Trophoblast cell (in vitro differentiated cells and primary cell): Measurements from ENCODE around the gene ARHGEF10L.

Source experiments
- DNase-seq, 2 donors: peaks; one replicate each; pipeline ENCODE4 v3.0.0-alpha.2; 2016
- H2AFZ ChIP-seq: 2 replicates; pipeline ENCODE4 v1.6.1; 2013; ENCODE audit warnings: low read length, moderate library complexity, mild to moderate bottlenecking; ENCODE audit not compliant: insufficient read depth, poor library complexity
- H2AK5ac ChIP-seq: 2 replicates; pipeline ENCODE4 v1.6.1; 2013; ENCODE audit warnings: mild to moderate bottlenecking, low read length
- H2BK120ac ChIP-seq: 2 replicates; pipeline ENCODE4 v1.6.1; 2013; ENCODE audit warnings: low read length, mild to moderate bottlenecking, moderate library complexity; ENCODE audit not compliant: insufficient read depth, poor library complexity
- H2BK12ac ChIP-seq: 2 replicates; pipeline ENCODE4 v1.6.1; 2013; ENCODE audit warnings: mild to moderate bottlenecking, low read length, moderate library complexity
- H2BK5ac ChIP-seq: 2 replicates; pipeline ENCODE4 v1.6.1; 2013; ENCODE audit warnings: low read length, low read depth, moderate library complexity, mild to moderate bottlenecking; ENCODE audit not compliant: poor library complexity
- H3K14ac ChIP-seq: 2 replicates; pipeline ENCODE4 v1.6.1; 2013; ENCODE audit warnings: mild to moderate bottlenecking, low read length
- H3K18ac ChIP-seq: 2 replicates; pipeline ENCODE4 v1.6.1; 2013; ENCODE audit warnings: mild to moderate bottlenecking, low read length
- H3K23ac ChIP-seq: 2 replicates; pipeline ENCODE4 v1.6.1; 2013; ENCODE audit warnings: low read length
- H3K27ac ChIP-seq: 2 replicates; pipeline ENCODE4 v1.5.1; 2013; ENCODE audit warnings: low read depth, mild to moderate bottlenecking, inconsistent platforms, low read length, moderate library complexity
- H3K27me3 ChIP-seq: 2 replicates; pipeline ENCODE4 v1.6.1; 2013; ENCODE audit warnings: inconsistent platforms, mild to moderate bottlenecking, low read length, moderate library complexity; ENCODE audit not compliant: insufficient read depth
- H3K36me3 ChIP-seq, 2 experiments: 1 replicate in 1 of 2; 2 replicates in 1 of 2; pipeline ENCODE4 v1.6.1; 2013; ENCODE audit warnings: low read length in 2 of 2, mild to moderate bottlenecking in 2 of 2, moderate library complexity in 1 of 2; ENCODE audit not compliant: insufficient read depth in 2 of 2, control insufficient read depth in 1 of 2
- H3K4ac ChIP-seq: 2 replicates; pipeline ENCODE4 v1.6.1; 2013; ENCODE audit warnings: low read depth, mild to moderate bottlenecking, low read length, moderate library complexity
- H3K4me1 ChIP-seq, 2 experiments: 1 replicate in 1 of 2; 2 replicates in 1 of 2; pipeline ENCODE4 v1.6.1; 2013; ENCODE audit warnings: low read length in 2 of 2, mild to moderate bottlenecking in 2 of 2, moderate library complexity in 1 of 2; ENCODE audit not compliant: insufficient read depth in 2 of 2, control insufficient read depth in 1 of 2
- H3K4me2 ChIP-seq: 2 replicates; pipeline ENCODE4 v1.6.1; 2013; ENCODE audit warnings: inconsistent platforms, mild to moderate bottlenecking, low read length, moderate library complexity
- H3K4me3 ChIP-seq: 2 replicates; pipeline ENCODE4 v1.5.1; 2013; ENCODE audit warnings: mild to moderate bottlenecking, low read depth, low read length, inconsistent platforms
- H3K79me1 ChIP-seq: one replicate; pipeline ENCODE4 v1.6.1; 2013; ENCODE audit warnings: low read length
- H3K79me2 ChIP-seq: 2 replicates; pipeline ENCODE4 v1.6.1; 2013; ENCODE audit warnings: low read length, mild to moderate bottlenecking; ENCODE audit not compliant: control insufficient read depth, insufficient read depth, poor library complexity
- H3K9ac ChIP-seq: 2 replicates; pipeline ENCODE4 v1.6.1; 2013; ENCODE audit warnings: mild to moderate bottlenecking, low read length
- H3K9me3 ChIP-seq: 2 replicates; pipeline ENCODE4 v1.6.1; 2013; ENCODE audit warnings: low read depth, mild to moderate bottlenecking, control low read depth, inconsistent platforms, low read length; ENCODE audit not compliant: insufficient read depth
- H4K12ac ChIP-seq: 2 replicates; pipeline ENCODE4 v1.6.1; 2013; ENCODE audit warnings: low read depth, mild to moderate bottlenecking, low read length, moderate library complexity
- H4K8ac ChIP-seq: 2 replicates; pipeline ENCODE4 v1.6.1; 2013; ENCODE audit warnings: low read depth, mild to moderate bottlenecking, low read length, moderate library complexity
- H4K91ac ChIP-seq: one replicate; pipeline ENCODE4 v1.6.1; 2013; ENCODE audit warnings: low read depth, mild to moderate bottlenecking, low read length, moderate library complexity
- WGBS: extraction: QIAGEN DNeasy Blood & Tissue Kit; methylation state at CpG from one replicate; pipeline ENCODE4 v1.1.7; 2013; ENCODE audit warnings: missing lambda C conversion rate; ENCODE audit not compliant: insufficient read length, insufficient coverage; ENCODE audit errors: extremely low coverage; 5-methylcytosine and 5-hydroxymethylcytosine counted together

The ARHGEF10L gene

DNA sequence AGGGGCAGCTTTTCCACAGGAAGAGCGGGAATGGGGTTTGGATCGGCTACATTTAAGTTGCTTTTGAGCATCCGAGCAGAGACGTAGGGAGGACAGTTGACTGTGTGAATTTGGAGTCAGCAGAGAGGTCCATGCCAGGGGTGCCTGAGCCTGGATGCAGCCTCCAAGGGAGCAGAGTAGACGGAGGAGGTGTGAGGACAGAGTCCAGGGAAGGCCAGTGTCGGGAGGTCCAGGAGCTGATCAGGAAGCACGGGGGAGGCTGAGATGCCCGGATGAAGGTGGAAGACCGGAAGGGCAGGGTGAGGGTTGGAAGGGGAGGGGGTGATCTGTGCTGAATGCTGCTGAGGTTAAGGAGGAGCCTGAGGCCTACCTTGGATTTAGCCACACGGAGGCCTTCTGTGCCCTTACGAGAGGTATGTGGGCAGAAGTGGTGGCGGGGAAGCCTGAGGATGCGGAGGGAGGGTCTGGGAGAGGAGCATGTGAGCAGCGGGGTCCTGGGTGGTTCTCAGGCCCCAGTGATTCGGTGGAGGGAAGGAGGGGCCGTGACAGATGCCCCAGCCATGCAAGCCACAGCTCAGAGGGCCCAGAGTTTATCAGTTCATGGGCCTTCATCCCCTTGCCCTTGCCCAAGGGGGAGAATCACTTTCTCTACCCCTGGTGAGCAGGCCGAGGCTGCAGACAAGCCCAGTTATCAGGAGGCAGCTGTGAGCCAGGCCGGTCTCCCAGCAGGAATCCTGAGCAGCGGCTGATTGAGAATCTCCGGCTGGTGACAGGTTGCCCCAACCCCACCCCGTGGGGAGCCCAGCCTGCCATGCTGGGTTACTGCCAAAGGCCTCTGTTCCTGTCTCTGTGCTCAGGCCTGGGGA lies 161.7 kb downstream of the ARHGEF10L start:
- no peak overlapping the region for H2BK5ac ChIP-seq
- H3K9me3 ChIP-seq, result no peaks in the 10 kb centered on the region
- H3K23ac ChIP-seq, result no peak overlapping the region
- H2AK5ac ChIP-seq, result no peak overlapping the region
- no peak overlapping the region for H4K91ac ChIP-seq
- no peaks in the 10 kb centered on the region for H3K27me3 ChIP-seq
- H2BK120ac ChIP-seq, result no peak overlapping the region
- DNase-seq, result no peak
- H3K36me3 ChIP-seq, result peaks cover 4 to 5% of the 10 kb centered on the region in 2 experiments
- no peak overlapping the region for H4K12ac ChIP-seq
- no CpG with 5 or more reads among the region's 21 CpGs for WGBS
- H3K4ac ChIP-seq, result no peak overlapping the region
- no peak overlapping the region for H2BK12ac ChIP-seq
- no peak overlapping the region for H3K27ac ChIP-seq
- H3K4me1 ChIP-seq, result peaks cover 0 to 4% of the 10 kb centered on the region in 2 experiments
- no peaks in the 10 kb centered on the region for H3K79me2 ChIP-seq
- H3K14ac ChIP-seq, result no peak overlapping the region
- H3K9ac ChIP-seq, result no peak overlapping the region
- H2AFZ ChIP-seq, result no peak overlapping the region
- no peak overlapping the region for H3K4me2 ChIP-seq
- no peak overlapping the region for H3K18ac ChIP-seq
- H3K4me3 ChIP-seq, result no peak overlapping the region
- H4K8ac ChIP-seq, result no peak overlapping the region
- no peaks in the 10 kb centered on the region for H3K79me1 ChIP-seq

DNA sequence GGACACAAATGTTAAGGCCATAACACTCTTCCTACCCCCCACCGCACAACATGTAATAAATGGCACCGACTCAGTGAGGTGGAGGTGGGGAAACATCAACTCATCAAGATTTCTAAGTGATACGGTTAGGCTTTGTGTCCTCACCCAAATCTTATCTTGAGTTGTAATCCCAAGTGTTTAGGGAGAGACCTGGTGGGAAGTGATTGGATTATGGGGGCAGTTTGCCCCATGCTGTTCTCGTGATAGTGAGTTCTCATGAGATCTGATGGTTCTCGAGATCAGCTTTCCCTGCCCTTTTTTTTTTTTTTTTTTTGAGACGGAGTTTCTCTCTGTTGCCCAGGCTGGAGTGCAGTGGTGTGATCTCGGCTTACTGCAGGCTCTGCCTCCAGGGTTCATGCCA lies 164.7 kb downstream of the ARHGEF10L start:
- Histone ChIP-seq H3K14ac (no peak overlapping the region), H3K4me3 (no peak overlapping the region), H3K9ac (no peak overlapping the region), H3K36me3 (no peaks in the 10 kb centered on the region), H3K4me1 (peaks cover 0 to 3% of the 10 kb centered on the region in 2 experiments), H2AK5ac (no peak overlapping the region), H3K9me3 (peaks cover 1% of the 10 kb centered on the region), H3K23ac (no peak overlapping the region), H2BK5ac (no peak overlapping the region), H2BK12ac (no peak overlapping the region), H3K18ac (no peak overlapping the region), H2AFZ (no peak overlapping the region), H4K12ac (no peak overlapping the region), H3K79me2 (no peaks in the 10 kb centered on the region), H3K27me3 (no peaks in the 10 kb centered on the region), H4K91ac (no peak overlapping the region), H3K4me2 (no peak overlapping the region), H3K4ac (no peak overlapping the region), H3K27ac (no peak overlapping the region), H2BK120ac (no peak overlapping the region), H4K8ac (no peak overlapping the region), H3K79me1 (no peaks in the 10 kb centered on the region)
- no peak for DNase-seq
- no CpG with 5 or more reads among the region's 7 CpGs for WGBS

DNA sequence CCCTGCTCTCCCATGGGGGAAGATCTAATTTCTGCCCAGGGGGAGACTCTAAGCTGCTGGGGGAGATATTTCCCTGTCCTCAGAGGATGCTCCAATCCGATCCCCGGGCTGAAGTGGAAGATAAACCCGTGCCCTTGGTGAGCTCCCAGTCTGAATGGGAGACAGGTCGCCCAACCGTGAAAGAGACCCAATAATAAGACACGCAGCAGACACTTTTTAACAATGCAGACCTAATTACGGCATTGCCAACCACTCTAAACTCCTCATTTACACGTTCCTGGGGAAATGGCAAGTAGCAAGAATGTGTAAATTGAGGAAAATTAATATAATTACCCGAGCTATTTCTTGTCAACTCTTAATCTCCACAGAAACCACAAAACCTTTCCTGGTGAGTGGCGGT lies 166.9 kb downstream of the ARHGEF10L start:
- no peaks in the 10 kb centered on the region for H3K79me2 ChIP-seq
- WGBS, result no CpG with 5 or more reads among the region's 10 CpGs

DNA sequence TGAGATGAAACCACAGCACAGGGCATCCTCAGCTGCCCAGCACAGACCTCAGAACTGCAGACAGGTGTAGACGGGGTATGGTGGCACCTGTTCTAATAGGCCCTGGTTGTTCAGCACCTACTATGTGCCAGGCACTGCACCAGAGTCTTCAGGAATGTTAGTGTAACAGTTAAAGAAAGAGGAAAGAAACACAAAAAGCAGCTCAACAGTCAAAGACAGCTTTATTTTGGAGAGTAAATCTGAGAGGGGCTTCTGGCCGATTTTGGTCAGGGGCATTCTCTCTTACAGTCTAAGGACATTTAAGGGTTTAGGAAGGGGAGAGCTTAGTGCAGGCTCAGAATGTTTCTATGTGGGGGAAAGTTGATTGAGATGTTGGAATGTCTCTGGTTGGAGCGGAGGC lies 170.5 kb downstream of the ARHGEF10L start:
- Histone ChIP-seq H2BK5ac (no peak overlapping the region), H3K4me1 (no peaks in the 10 kb centered on the region), H3K27ac (no peak overlapping the region), H3K36me3 (no peaks in the 10 kb centered on the region), H2BK120ac (no peak overlapping the region), H3K18ac (no peak overlapping the region), H3K9me3 (peaks cover 6% of the 10 kb centered on the region), H2AFZ (no peak overlapping the region), H3K14ac (no peak overlapping the region), H3K27me3 (no peaks in the 10 kb centered on the region), H3K4me2 (no peak overlapping the region), H3K9ac (no peak overlapping the region), H3K79me2 (no peaks in the 10 kb centered on the region), H3K23ac (no peak overlapping the region), H4K8ac (no peak overlapping the region), H2AK5ac (no peak overlapping the region), H3K79me1 (no peaks in the 10 kb centered on the region), H2BK12ac (no peak overlapping the region), H4K91ac (no peak overlapping the region), H3K4me3 (no peak overlapping the region), H3K4ac (no peak overlapping the region), H4K12ac (no peak overlapping the region)
- DNase-seq, result no peak
- no CpG with 5 or more reads among the region's 3 CpGs for WGBS

More for the DNA sequence above, 166.9 kb downstream of the ARHGEF10L start:
- Histone ChIP-seq H2AK5ac (no peak overlapping the region), H2BK5ac (no peak overlapping the region), H2AFZ (no peak overlapping the region), H3K4ac (no peak overlapping the region), H3K4me3 (no peak overlapping the region), H3K4me1 (no peaks in the 10 kb centered on the region), H3K4me2 (no peak overlapping the region), H3K9me3 (peaks cover 6% of the 10 kb centered on the region), H3K9ac (no peak overlapping the region), H3K79me1 (no peaks in the 10 kb centered on the region), H3K36me3 (no peaks in the 10 kb centered on the region), H4K12ac (no peak overlapping the region), H4K8ac (no peak overlapping the region), H3K27me3 (no peaks in the 10 kb centered on the region), H4K91ac (no peak overlapping the region), H3K27ac (no peak overlapping the region), H2BK12ac (no peak overlapping the region), H3K14ac (no peak overlapping the region), H3K23ac (no peak overlapping the region), H2BK120ac (no peak overlapping the region), H3K18ac (no peak overlapping the region)
- no peak for DNase-seq
